ENCODE data around the gene SLC5A4. TPM values are rescaled to one million over a fixed set of nuclear protein-coding genes. Genes with fewer than 3 reads are reported as not detected.

The SLC5A4 gene
- total RNA-seq, 1 donor from 2014 or later, result not detected

- Mint-ChIP-seq H3K4me1 (no peaks in the 10 kb centered on the region), H3K36me3 (ENCODE audit: low read depth) (no peaks in the 10 kb centered on the region), H3K27me3 (peaks cover 27% of the 10 kb centered on the region), H3K4me3 (no peak overlapping the region), H3K27ac (no peak overlapping the region), H3K9me3 (no peaks in the 10 kb centered on the region)
- ChIA-PET CTCF (no interaction called here), POLR2A (no interaction called here)
- intact Hi-C loops (cut with micrococcal nuclease), result no loop called here
- DNase-seq (no peak), ATAC-seq (ENCODE audit: low read depth) (no peak)
- no peak for TF ChIP-seq CTCF (IDR thresholded peaks at IDR 0.05)
Measured at GRCh38 chr22:32222991-32223390, 32.2 kb downstream of the SLC5A4 start.

GRCh38 chr22:32219026-32219425 lies 36.1 kb downstream of the SLC5A4 start:
- Mint-ChIP-seq H3K9me3 (no peaks in the 10 kb centered on the region), H3K27me3 (peaks cover 5% of the 10 kb centered on the region), H3K36me3 (ENCODE audit: low read depth) (no peaks in the 10 kb centered on the region), H3K4me1 (no peaks in the 10 kb centered on the region), H3K27ac (no peak overlapping the region), H3K4me3 (no peak overlapping the region)
- intact Hi-C loops (cut with micrococcal nuclease), result no loop called here
- ChIA-PET CTCF (no interaction called here), POLR2A (no interaction called here)
- DNase-seq, result no peak
- TF ChIP-seq CTCF (IDR thresholded peaks at IDR 0.05), result no peak
- ATAC-seq (ENCODE audit: low read depth), result no peak

- Mint-ChIP-seq H3K36me3 (ENCODE audit: low read depth) (no peaks in the 10 kb centered on the region), H3K4me3 (no peak overlapping the region), H3K27me3 (peaks cover 1% of the 10 kb centered on the region), H3K9me3 (no peaks in the 10 kb centered on the region), H3K4me1 (no peaks in the 10 kb centered on the region), H3K27ac (no peak overlapping the region)
- no peak for ATAC-seq (ENCODE audit: low read depth)
- intact Hi-C loops (cut with micrococcal nuclease), result no loop called here
- POLR2A ChIA-PET, result no interaction called here
- no peak for TF ChIP-seq CTCF (IDR thresholded peaks at IDR 0.05)
- CTCF ChIA-PET, result no interaction called here
- no peak for DNase-seq
Measured at GRCh38 chr22:32218470-32218869, 36.7 kb downstream of the SLC5A4 start.

GRCh38 chr22:32217465-32217864 lies 37.7 kb downstream of the SLC5A4 start:
- intact Hi-C loops (cut with micrococcal nuclease), result no loop called here
- no peak overlapping the region for H3K4me3 Mint-ChIP-seq
- DNase-seq (no peak), ATAC-seq (ENCODE audit: low read depth) (no peak)
- H3K27me3 Mint-ChIP-seq, result no peaks in the 10 kb centered on the region
- no peaks in the 10 kb centered on the region for H3K36me3 Mint-ChIP-seq (ENCODE audit: low read depth)
- H3K9me3 Mint-ChIP-seq, result no peaks in the 10 kb centered on the region
- H3K4me1 Mint-ChIP-seq, result no peaks in the 10 kb centered on the region
- no peak for TF ChIP-seq CTCF (IDR thresholded peaks at IDR 0.05)
- POLR2A ChIA-PET, result no interaction called here
- H3K27ac Mint-ChIP-seq, result no peak overlapping the region
- CTCF ChIA-PET, result no interaction called here

- Mint-ChIP-seq H3K27me3 (peaks cover 1% of the 10 kb centered on the region), H3K4me1 (no peaks in the 10 kb centered on the region), H3K36me3 (ENCODE audit: low read depth) (no peaks in the 10 kb centered on the region), H3K27ac (no peak overlapping the region), H3K4me3 (no peak overlapping the region), H3K9me3 (no peaks in the 10 kb centered on the region)
- POLR2A ChIA-PET, result no interaction called here
- ATAC-seq (ENCODE audit: low read depth) (no peak), DNase-seq (no peak)
- no peak for TF ChIP-seq CTCF (IDR thresholded peaks at IDR 0.05)
- CTCF ChIA-PET, result no interaction called here
- intact Hi-C loops (cut with micrococcal nuclease), result no loop called here
Measured at GRCh38 chr22:32216911-32217310, 38.2 kb downstream of the SLC5A4 start.

All from activated B cell treated with CpG ODN at 0.5 μM for 24 hours (primary cell).